ENCODE results near the gene RAB1A.

The RAB1A gene

DNA sequence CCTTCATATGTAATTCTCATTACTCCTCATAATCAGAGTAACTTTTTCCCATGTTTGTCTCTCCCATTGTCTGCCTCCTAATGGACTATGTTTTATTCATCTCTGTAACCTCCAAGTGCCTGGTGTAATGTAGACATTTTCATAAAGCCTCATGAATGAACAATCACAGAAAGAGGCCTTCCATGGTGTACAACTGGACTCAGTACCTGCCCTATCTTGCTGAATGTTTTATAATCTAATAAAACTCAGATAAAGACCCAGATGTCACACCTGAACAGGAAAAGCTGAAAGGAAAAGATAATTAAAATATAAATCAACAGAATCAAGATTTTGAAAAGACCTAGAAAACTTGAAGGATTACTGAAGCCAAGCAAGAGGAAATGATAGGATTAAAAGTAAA, 36.7 kb downstream of the RAB1A start:
- DNase-seq (ENCODE audit: low read depth), result no peak

DNA sequence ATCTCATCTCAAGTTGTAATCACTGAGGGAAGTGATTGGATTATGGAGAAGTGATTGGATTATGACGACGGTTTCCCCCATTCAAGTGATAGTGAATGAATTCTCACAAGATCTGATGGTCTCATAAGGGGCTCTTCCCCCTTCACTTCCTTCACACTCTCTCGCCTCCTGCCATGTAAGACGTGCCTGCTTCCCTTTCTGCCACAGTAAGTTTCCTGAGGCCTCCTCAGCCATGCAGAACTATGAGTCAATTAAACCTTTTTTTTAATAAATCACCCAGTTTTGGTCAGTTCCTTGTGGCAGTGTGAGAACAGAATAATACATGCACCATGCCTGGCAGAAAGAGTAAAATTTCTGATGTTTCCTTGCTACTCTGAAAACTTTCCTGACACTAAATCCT, 37.1 kb downstream of the RAB1A start:
- no peak for DNase-seq (ENCODE audit: low read depth)

DNA sequence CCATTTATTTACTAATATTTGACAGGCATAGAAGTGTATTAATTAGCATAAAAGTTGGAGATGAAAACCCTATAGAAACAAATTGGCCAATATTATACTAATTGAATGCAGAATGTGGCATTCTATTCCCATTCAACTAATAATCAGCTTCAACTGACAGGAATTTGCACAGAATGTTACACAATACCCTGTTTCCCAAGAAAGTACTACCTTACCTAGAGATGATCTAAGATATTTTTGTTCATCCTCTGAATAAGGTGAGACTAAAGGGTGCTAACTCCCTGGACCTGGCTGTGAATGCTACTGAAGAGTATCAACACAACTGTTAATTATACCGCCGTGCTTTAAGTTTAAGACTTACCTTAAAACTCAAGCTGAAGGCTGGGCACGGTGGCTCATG, 44.8 kb downstream of the RAB1A start:
- no peak for DNase-seq (ENCODE audit: low read depth)

DNA sequence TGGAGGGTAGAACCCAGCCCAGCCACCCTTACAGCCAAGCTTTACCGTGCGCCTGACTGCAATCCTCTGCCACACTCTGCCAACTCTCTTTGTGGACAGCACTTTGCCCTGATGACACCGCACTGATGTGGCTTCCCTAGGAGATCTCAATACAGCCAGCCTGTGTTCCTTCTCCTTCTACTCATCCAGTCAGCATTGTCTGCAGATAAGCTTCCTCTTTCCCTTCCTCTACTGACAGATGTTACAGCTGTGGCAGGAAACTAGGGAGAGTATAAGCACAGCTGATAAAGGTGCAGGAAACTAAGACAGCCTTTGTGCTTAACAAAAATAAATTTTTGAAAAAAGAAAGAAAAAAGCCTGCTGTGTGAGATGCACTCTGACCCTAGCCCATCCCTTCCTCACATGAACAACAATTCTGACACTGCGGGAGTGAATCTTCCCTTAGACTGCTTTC, 48.6 kb downstream of the RAB1A start:
- DNase-seq (ENCODE audit: low read depth), result no peak

DNA sequence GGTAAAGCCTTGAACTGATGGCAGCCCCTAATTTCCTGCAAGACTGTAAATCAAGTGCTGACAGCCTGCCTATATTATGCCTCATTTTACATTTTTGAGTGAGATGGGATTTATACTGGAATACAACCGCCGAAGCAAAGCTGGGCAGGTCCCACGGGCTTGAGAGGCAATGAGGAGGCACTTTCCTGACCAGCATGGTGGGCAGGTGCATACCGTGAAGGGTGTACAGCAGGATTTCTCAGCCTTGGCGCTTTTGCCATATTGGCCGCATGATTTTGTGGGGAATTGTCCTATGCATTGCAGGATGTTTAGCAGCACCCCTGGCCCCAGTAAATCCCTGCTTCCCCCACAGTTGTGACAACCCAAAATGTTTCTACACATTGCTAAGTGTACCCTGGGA, 50.9 kb downstream of the RAB1A start:
- no peak for DNase-seq (ENCODE audit: low read depth)

DNA sequence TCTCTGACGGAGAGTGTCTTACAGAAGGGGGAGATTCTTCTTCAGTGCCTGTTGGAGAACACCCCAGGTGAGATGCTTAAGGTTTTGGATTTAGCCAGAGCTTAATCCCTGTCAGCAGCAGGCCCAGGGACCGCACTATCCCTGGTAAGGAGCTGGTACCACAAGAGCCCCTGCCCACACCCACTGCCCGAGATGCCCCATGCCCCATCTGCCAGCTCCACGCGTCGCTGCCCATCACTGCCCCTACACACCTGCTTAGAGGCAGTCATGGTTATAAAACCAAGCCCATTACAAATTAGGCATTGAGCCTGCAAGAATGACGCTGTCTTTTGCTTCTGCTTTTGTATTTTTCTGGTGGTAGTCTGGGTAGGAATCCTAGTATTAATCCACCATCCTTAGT, 52.0 kb downstream of the RAB1A start:
- DNase-seq (ENCODE audit: low read depth), result no peak

DNA sequence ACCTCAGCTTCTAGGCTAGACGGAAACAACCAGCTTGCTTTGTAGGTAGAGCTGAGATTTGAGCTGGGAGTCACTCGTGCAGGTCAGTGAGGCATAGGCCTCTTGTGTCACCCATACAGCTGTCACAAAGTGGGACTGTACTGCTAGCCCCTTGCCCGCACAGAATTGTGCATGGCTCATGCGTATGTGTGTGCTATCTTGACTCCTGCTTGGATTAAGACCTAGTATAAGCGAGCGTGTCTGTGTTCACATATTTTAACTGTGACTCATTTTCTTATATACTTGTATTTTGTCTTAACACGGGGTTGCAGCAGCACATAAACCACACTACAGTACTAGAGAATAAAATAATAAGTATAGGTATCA, 53.6 kb downstream of the RAB1A start:
- DNase-seq (ENCODE audit: low read depth), result no peak

DNA sequence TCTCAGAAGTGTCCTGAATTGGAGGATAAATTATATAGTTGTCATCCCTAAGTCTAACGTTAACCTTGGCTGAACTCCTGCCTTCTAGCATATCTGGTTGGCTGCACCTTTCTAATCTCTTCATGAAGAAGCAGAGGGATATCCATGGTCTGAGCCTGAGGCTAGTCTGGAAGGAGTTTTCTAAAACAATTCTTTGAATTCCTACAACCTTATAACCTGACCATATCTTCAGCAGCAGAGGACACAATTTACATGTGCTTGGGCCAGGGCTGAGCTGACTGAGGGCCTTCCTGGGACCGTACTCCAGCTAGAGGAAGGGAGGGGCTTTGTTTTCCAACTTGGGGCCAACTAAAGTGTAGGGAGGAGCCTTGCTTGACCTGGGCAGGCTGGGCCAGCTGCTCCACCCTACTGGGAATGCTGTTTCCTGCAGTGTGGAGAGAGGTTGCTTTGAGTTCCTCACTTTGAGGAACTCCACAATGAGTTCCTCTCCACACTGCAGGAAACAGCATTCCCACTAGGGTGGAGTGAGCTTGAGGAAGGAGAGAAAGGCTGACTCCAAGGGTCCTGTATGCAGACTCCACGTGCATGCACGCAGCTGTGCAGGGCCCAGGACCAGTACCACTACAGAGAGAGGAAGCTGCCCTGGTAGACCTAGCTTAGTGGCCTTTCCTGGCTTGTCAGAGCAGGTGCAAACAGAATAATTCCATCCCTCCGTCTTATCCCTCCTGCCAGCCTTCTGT, 54.1 kb downstream of the RAB1A start:
- no peak for DNase-seq (ENCODE audit: low read depth)

DNA sequence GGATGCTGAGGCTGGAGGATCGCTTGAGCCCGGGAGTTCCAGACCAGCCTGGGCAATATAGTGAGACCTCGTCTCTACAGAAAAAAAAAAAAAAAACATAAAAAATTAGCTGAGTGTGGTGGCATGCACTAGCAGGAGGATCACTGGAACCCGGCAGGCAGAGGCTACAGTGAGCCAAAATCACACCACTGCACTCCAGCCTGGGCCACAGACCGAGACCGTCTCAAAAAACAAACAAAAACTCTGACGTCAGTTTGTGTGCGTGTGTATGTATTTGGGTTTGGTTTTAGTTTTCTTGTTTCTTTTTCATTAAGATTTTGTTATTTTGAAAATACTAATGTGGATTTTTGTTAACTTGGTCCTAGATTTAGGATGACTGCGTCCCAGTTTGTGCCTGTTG, 54.7 kb downstream of the RAB1A start:
- no peak for DNase-seq (ENCODE audit: low read depth)

DNA sequence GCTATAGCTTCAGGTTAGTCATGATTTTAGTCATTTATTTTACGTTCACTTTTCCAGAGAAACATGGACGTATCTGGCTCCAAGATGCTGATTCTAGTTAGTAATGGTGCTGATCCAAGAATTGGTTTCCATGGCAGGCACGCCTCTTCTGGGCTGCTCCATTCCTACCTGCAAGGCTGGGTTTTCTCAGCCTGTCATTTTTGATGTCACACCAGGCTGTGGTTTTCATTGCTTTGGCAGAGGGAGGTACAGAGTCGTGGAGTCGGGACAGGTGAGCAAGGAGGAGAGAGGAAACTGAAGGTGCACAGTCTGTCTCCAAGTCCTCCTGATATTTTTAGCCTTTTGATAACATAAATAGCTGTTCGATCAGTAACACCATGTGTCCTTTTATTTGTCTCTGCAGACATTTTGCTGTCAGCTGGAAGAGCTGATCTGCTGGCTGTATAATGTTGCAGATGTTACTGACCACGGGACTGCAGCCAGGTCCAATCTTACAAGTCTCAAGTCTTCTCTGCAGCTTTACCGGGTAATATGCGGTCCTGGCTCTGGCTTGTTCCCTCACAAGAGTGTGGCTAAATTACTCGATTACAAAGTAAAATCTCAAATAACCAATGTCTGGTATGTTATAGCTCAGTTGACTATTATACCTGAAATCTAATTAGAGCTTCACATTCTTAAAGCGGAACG, 55.9 kb downstream of the RAB1A start:
- DNase-seq (ENCODE audit: low read depth), result no peak

DNA sequence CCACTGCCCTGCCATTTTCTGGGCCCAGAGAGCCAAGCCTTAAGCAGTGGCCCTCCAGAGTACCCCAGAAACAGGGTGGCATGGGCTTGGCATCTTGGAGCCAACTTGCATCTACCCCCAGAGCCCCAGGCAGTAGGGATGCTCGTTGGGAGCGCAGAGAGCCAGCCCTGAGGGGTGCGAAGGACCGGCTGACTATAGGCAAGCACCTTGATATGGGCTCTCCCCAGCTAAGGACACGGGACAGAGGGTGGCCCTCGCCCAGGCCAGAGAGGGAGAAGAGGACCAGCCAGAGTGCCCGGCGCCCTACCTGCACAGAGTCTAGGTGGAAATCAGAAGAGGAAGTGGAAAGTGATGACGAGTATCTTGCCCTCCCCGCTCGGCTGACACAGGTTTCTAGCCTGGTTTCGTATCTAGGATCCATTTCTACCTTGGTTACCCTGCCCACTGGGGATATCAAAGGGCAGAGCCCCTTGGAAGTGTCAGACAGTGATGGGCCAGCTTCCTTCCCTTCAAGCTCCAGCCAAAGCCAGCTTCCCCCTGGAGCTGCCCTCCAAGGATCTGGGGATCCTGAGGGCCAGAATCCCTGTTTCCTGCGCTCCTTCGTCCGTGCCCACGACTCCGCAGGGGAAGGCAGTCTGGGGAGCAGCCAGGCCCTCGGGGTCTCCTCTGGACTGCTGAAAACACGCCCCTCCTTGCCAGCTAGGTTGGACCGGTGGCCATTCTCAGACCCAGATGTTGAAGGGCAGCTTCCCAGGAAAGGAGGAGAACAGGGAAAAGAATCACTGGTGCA, 57.5 kb downstream of the RAB1A start:
- no peak for DNase-seq (ENCODE audit: low read depth)

DNA sequence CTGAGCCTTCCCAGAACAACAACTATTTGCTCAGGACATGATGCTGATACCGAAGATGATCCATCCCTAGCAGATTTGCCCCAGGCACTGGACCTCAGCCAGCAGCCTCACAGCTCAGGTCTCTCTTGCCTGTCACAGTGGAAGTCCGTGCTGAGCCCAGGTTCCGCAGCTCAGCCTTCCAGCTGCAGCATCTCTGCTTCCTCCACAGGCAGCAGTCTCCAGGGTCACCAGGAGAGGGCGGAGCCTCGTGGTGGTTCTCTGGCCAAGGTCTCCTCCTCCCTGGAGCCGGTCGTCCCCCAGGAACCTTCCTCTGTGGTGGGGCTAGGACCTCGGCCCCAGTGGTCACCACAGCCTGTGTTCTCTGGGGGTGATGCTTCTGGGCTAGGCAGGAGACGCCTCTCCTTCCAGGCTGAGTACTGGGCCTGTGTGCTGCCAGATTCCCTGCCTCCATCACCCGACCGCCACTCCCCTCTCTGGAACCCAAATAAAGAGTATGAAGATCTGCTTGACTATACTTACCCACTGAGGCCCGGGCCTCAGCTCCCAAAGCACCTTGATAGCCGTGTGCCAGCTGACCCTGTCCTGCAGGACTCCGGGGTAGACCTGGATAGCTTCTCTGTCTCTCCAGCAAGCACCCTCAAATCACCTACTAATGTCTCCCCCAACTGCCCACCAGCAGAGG, 58.3 kb downstream of the RAB1A start:
- DNase-seq (ENCODE audit: low read depth), result no peak

DNA sequence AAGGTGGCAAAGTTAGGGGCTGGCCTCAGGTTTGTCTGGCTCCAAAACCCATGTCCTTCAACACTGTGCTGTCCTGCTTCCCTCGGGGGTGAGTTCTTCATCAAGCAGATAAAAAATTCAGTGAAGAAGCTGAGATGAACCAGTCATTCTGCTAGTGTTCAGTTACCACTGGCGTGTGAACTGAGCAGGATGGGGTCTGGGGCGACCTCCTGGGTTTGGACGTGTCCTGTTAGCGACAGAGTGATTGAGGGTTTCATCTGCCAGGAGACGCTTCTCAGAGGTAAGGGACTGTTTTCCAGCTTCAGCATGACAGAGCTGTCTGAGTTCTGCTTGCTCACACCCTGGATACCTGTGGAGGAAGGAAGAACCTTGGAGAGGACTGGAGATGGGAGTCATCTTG, 59.0 kb downstream of the RAB1A start:
- DNase-seq (ENCODE audit: low read depth), result no peak

DNA sequence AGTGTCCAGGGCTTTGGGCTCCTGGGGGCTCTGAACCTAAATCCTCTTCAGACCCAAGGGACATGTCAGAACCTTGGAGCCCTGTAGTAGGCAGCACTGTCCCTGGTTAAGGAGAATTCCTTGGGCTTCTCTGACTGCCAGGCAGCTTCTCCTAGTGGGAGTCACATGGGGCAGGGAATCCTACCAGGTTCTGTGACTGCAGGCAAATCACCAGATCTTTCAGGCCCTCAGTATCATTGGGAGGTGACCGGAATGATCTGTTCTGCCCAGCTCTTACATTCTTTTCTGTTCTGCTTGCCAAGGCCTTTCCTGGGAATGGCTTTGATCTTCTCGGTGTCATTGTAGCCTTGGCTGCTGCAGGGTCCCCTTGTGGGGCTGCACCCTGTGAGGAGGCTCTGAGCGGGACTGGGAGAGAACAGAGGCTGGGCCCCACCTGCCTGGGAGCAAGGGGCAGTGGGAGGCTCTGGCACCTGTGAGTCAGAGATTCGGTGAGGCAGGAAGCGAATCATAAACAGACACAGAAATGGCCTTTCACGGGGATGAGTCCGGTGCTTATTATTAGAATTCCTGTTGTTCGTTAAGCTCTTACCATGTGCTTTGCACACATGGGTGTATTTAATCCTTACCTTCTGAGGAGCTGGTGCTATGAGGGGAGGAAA, 59.6 kb downstream of the RAB1A start:
- no peak for DNase-seq (ENCODE audit: low read depth)

DNA sequence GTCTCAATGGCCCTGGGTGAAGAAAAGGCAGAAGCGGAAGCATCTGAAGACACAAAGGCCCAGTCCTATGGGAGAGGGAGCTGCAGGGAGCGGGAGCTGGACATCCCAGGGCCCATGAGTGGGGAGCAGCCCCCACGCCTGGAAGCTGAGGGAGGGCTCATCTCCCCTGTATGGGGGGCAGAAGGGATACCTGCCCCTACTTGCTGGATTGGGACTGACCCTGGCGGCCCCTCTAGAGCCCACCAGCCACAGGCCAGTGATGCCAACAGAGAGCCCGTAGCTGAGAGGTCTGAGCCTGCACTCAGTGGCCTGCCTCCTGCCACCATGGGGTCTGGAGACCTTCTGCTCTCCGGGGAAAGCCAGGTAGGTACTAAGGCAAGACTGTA, 60.5 kb downstream of the RAB1A start:
- no peak for DNase-seq (ENCODE audit: low read depth)

DNA sequence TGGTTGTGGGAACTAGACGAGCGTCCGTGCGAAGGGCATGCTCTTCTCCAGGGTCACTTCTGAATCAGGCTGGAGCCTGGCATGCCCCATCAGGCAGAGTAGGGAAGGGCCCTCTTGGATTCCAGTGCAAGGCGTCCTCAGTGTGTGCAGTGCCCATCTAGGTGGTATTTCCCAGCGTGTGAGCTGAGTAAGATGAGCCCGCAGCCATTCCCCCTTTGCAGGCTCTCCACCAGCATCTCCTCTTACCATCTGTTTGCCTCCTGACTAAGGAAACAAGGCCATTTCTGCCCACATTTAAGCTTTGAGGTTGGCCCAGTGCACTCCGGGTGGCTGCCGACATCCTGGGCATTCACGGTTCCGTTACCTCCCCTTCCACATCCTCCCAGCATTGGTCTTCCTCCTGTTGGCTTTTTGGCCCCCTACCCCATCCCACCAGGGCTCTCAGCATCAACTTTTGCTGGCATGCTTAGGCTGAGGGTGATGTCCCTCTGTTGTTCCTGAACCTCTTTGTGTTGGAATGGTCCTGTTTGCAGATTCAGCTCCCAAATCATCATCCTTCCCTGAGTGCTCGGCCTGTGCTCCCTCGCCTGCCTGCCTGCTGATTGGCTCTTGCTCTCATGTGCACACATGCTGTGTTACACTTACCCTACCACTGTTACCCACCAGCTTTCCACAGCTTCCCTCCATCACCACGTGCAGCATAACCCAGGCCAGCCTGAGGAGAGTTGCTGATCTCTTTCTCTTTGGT, 61.9 kb downstream of the RAB1A start:
- DNase-seq (ENCODE audit: low read depth), result no peak

DNA sequence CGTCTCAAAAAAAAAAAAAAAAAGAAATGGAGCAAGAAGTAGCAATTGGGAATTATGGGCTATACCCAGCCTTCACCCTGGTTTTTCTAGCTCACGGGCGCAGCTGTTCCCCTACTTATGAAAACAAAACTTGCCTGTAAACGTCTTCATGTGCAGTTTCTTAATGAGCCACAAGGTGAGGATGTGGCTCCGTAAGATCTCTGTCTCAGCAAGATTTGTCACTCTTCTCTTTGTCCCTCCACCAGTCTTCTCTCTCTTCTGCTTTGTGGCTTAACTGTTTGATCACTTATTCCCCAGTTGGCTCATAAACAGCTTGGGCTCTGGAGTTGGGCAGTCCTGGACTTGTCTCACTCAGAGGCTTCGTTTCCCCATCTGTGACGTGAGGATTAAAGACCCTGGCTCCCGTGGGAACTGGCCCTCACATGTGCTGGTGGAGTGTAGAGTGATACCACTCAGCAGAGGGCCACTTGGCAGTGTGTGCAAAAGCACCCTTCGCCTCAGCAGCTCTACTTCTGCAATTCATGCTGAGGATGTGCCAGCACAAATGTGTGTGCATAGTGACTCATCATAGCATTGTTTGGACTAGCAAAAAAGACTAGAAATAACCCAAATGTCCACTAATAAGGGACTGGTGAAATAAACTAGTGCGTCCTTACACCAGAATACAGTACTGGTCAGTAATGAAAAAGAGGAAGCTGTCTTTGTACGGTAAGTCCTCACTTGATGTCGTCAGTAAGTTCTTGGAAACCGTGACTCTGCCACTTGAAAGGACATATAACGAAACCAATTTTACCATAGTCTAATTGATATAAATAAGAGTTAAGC, 65.0 kb downstream of the RAB1A start:
- DNase-seq (ENCODE audit: low read depth), result peak; percentile 17

DNA sequence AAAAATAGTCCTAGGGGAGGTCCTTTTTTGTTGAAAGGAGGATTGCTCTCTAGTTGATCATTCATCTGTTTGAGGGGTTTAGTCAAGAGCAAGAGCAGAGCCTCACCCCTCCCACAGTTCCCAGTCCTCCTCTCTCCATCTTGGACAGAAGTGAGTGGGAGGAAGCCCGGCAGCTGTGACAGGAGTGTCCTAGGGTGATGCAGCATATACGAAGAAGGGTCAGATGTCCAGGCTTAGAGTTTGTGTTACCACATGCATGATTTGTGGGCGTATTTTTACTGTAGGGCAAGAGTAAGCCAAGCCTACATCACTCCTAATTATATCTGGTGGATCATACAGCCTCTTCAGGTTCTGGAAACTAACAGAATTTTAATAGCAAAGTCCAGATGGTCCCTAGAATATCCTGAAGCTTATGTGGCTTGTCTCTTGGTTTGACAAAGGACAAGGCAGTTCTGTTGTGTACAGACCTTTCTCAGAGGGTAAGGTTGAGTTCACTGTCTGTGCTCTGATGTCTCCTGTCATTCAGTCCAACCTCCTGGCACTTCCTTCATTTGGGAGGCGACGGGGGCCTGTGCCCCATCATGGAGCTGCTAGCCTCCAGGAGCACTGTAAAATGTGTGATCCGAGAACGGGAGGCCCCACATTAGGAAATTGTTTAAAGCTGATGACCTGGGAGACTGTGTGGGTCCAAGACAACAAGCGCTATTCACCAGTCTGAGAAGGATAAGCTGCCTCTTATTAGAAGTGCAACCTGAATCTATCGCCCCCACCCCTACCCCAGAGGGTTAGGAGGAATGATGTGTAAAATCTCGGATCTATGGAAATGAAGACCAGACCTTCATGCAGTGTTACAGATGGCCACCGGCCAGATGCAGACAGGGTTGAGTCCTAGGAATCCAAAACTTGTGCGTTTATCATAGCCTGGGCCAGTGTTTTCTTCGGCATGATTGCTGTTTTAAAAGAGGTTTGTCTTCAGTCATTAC, 66.8 kb downstream of the RAB1A start:
- DNase-seq (ENCODE audit: low read depth), result no peak

DNA sequence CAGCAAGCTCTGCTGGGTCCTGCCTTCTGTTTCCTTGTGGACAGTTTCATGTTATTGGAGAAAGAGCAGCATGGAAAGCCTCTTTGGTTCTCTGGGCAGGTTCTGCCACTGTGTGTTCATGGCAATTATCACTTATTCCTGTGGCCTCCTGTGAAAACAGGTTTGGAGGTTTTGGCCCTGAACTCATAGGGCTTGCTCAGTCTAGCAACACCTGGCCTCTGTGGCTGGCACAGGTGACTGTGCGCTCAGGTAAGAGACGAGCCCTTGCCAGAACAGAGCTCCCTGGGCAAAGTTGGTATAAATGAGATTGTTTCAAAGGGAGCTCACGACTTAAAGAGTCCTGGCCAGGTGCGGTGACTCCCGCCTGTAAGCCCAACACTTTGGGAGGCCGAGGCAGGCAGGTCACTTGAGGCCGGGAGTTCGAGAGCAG, 68.0 kb downstream of the RAB1A start:
- no peak for DNase-seq (ENCODE audit: low read depth)
